HepG2 (cell line): ENCODE results near the gene BRD2. TPM values are rescaled to one million over a fixed set of nuclear protein-coding genes. Genes with fewer than 3 reads are reported as not detected.

Experiments used
- ATF4 ChIP-seq, 2 experiments: fragments of 450-650 bp in 1 of 2; sonication (generic) in 1 of 2; formaldehyde crosslinking; IDR thresholded peaks; 2 replicates each; pipeline versions ENCODE4 v1.5.0 to v1.8.0; 2020 to 2022; ENCODE audit warnings: mild to moderate bottlenecking in 1 of 2, missing genetic modification reagents in 1 of 2
- CBFB ChIP-seq: sonication (generic); formaldehyde crosslinking; IDR thresholded peaks from 2 replicates; pipeline ENCODE4 v1.4.0; 2020; ENCODE audit warnings: missing genetic modification reagents
- FOXA1 ChIP-seq, 2 experiments: fragments of 450-650 bp in 1 of 2; sonication (generic) in 1 of 2; formaldehyde crosslinking in 1 of 2; IDR thresholded peaks; 2 replicates each; pipeline versions ENCODE4 v1.4.0 to v1.6.1; 2016 to 2020; ENCODE audit warnings: missing genetic modification reagents in 1 of 2
- HNF1A ChIP-seq, 2 experiments: sonication (generic) in 1 of 2; formaldehyde crosslinking in 1 of 2; IDR thresholded peaks; 2 replicates each; pipeline versions ENCODE4 v1.4.0 to v1.6.1; 2016 to 2020; ENCODE audit warnings: borderline replicate concordance in 1 of 2, low read depth in 1 of 2, mild to moderate bottlenecking in 1 of 2, missing genetic modification reagents in 1 of 2
- KDM2A ChIP-seq: sonication (generic); formaldehyde crosslinking; IDR thresholded peaks from 2 replicates; pipeline ENCODE4 v1.4.0; 2020; ENCODE audit warnings: low read depth, missing genetic modification reagents, borderline replicate concordance
- MZF1 ChIP-seq: sonication (generic); formaldehyde crosslinking; IDR thresholded peaks from 2 replicates; pipeline ENCODE4 v1.8.1; 2023; ENCODE audit warnings: mild to moderate bottlenecking, missing genetic modification reagents, borderline replicate concordance
- RFX1 ChIP-seq: fragments of 450-650 bp; IDR thresholded peaks from 2 replicates; pipeline ENCODE4 v1.6.1; 2017
- SIN3B ChIP-seq: fragments of 150-350 bp; IDR thresholded peaks from 2 replicates; pipeline ENCODE4 v1.6.1; 2014; ENCODE audit warnings: low read length
- SIX4 ChIP-seq: sonication (generic); formaldehyde crosslinking; IDR thresholded peaks from 2 replicates; pipeline ENCODE4 v1.4.0; 2020; ENCODE audit warnings: missing genetic modification reagents
- SOX6 ChIP-seq, 2 experiments: fragments of 450-650 bp in 1 of 2; sonication (generic) in 1 of 2; formaldehyde crosslinking in 1 of 2; IDR thresholded peaks; 2 replicates each; pipeline versions ENCODE4 v1.4.0 to v1.6.1; 2017 to 2020; ENCODE audit warnings: antibody characterized with exemption in 1 of 2, mild to moderate bottlenecking in 1 of 2, missing genetic modification reagents in 1 of 2
- TEF ChIP-seq: sonication (generic); formaldehyde crosslinking; IDR thresholded peaks from 2 replicates; pipeline ENCODE4 v1.5.0; 2020; ENCODE audit warnings: missing genetic modification reagents
- ZBTB10 ChIP-seq: sonication (generic); formaldehyde crosslinking; IDR thresholded peaks from 2 replicates; pipeline ENCODE4 v1.4.0; 2020; ENCODE audit warnings: missing genetic modification reagents, borderline replicate concordance
- ZBTB34 ChIP-seq: sonication (generic); formaldehyde crosslinking; IDR thresholded peaks from 2 replicates; pipeline ENCODE4 v1.8.0; 2022; ENCODE audit warnings: mild to moderate bottlenecking, missing genetic modification reagents
- ZNF672 ChIP-seq: sonication (generic); formaldehyde crosslinking; IDR thresholded peaks from 2 replicates; pipeline ENCODE4 v1.8.1; 2022; ENCODE audit warnings: missing genetic modification reagents
- ZNF7 ChIP-seq: IDR thresholded peaks from 2 replicates; pipeline ENCODE4 v1.6.1; 2016; ENCODE audit warnings: missing biosample characterization, missing genetic modification reagents
- ZNF737 ChIP-seq: sonication (generic); formaldehyde crosslinking; IDR thresholded peaks from 2 replicates; pipeline ENCODE4 v1.5.0; 2020; ENCODE audit warnings: missing genetic modification reagents, mild to moderate bottlenecking, borderline replicate concordance
- ZNF766 ChIP-seq: sonication (generic); formaldehyde crosslinking; IDR thresholded peaks from 2 replicates; pipeline ENCODE4 v1.5.0; 2020; ENCODE audit warnings: missing genetic modification reagents, borderline replicate concordance
- ZNF792 ChIP-seq: IDR thresholded peaks from 2 replicates; pipeline ENCODE4 v1.6.1; 2016
- polyA plus RNA-seq, 8 experiments: library from polyadenylated mRNA; depleted of rRNA in 3 of 8; stranded (reverse) in 7 of 8; unstranded in 1 of 8; fragments of >200 nt; fragmentation: Illumina TruSeq in 4 of 8; extraction: Trizol in 4 of 8; gene quantifications; 2 replicates each; pipeline versions ENCODE4 v1.2.1 to v1.2.3, GENCODE V29; 2011 to 2016; ENCODE audit warnings: low read depth in 4 of 8, missing spikeins in 1 of 8, mixed read lengths in 1 of 8; ENCODE audit not compliant: insufficient read depth in 1 of 8
- total RNA-seq, 5 experiments: library from RNA; depleted of rRNA; stranded (reverse); fragments of >200 nt; fragmentation: Illumina TruSeq; extraction: Trizol; gene quantifications; 2 replicates each; pipeline ENCODE4 v1.2.3, GENCODE V29; 2016; ENCODE audit warnings: low read depth in 1 of 5

The BRD2 gene
- total and polyA plus RNA-seq, 2 of the 13 experiments (the other 11 are each of a cell fraction or from before 2014, with no cell fraction given): 143 to 202 TPM

- TF ChIP-seq CBFB (CRISPR knock-in tag) (0 out of 2 replicates have a peak, but pooled peaks have one; percentile 33), TEF (CRISPR knock-in tag) (peak; percentile 53; the same call in 1 of the 2 replicates), KDM2A (CRISPR knock-in tag) (no peak), ZNF737 (CRISPR knock-in tag) (no peak; the same call in 1 of the 2 replicates), SOX6 (IDR thresholded peaks at IDR 0.05) (no peak), SOX6 (CRISPR knock-in tag; IDR thresholded peaks at IDR 0.05) (0 out of 2 replicates have a peak, but pooled peaks have one; percentile 40), HNF1A (IDR thresholded peaks at IDR 0.05; ENCODE audit: low read depth) (no peak), HNF1A (CRISPR knock-in tag; IDR thresholded peaks at IDR 0.05; ENCODE audit: borderline replicate concordance) (peak; percentile 14; the same call in 1 of the 2 replicates), MZF1 (CRISPR knock-in tag) (no peak), ZNF792 (CRISPR knock-in tag) (no peak), FOXA1 (IDR thresholded peaks at IDR 0.05) (no peak), FOXA1 (CRISPR knock-in tag; IDR thresholded peaks at IDR 0.05) (0 out of 2 replicates have a peak, but pooled peaks have one; percentile 24), ZNF672 (CRISPR knock-in tag) (0 out of 2 replicates have a peak, but pooled peaks have one; percentile 45), ATF4 (CRISPR knock-in tag; IDR thresholded peaks at IDR 0.05) (no peak), ZNF7 (CRISPR knock-in tag) (no peak), ZBTB34 (0 out of 2 replicates have a peak, but pooled peaks have one; percentile 14), ZBTB10 (CRISPR knock-in tag) (peak; percentile 81), SIN3B (no peak; the same call in 1 of the 2 replicates), SIX4 (CRISPR knock-in tag) (no peak), RFX1 (no peak), ZNF766 (no peak)
These were observed 1.5 kb downstream of the BRD2 start (continued) for GRCh38 chr6:32969685-32970412.
